GM23338 (cell line): Measurements from ENCODE around the gene PRDM2. TPM values are rescaled to one million over a fixed set of nuclear protein-coding genes. Genes with fewer than 3 reads are reported as not detected.
A peak's percentile ranks its signal among the peaks of the same experiment; 100 is the strongest.

ENCODE experiments used
- ATAC-seq: fragments of 200-7000 bp; cut with Tn5 transposase; 3 replicates; pipeline ENCODE4 v1.9.1; 2020
- DNase-seq: peaks from one replicate; pipeline ENCODE4 v3.0.0-alpha.2; 2015; ENCODE audit warnings: low spot score
- H2AFZ ChIP-seq: fragments of 200-600 bp; sonication (generic); 2 replicates; pipeline ENCODE4 v1.8.0; 2016; ENCODE audit warnings: antibody characterized with exemption, mild to moderate bottlenecking, moderate library complexity
- H3F3A ChIP-seq: fragments of 200-600 bp; sonication (generic); replicated peaks from 2 replicates; pipeline ENCODE4 v1.8.0; 2017; ENCODE audit warnings: antibody characterized with exemption, mixed run types, low read depth
- H3K27ac ChIP-seq: fragments of 200-600 bp; sonication (generic); 2 replicates; pipeline ENCODE4 v1.6.1; 2016; ENCODE audit warnings: low read depth
- H3K27me3 ChIP-seq: fragments of 200-600 bp; sonication (generic); 2 replicates; pipeline ENCODE4 v1.8.0; 2016; ENCODE audit warnings: mild to moderate bottlenecking, mixed run types, moderate library complexity; ENCODE audit not compliant: insufficient read depth
- H3K36me3 ChIP-seq: fragments of 200-600 bp; sonication (generic); 2 replicates; pipeline ENCODE4 v1.8.0; 2016; ENCODE audit warnings: mild to moderate bottlenecking; ENCODE audit not compliant: insufficient read depth
- H3K4me1 ChIP-seq: fragments of 200-600 bp; sonication (generic); 2 replicates; pipeline ENCODE4 v1.8.0; 2016; ENCODE audit warnings: mild to moderate bottlenecking, moderate library complexity; ENCODE audit not compliant: insufficient read depth
- H3K4me2 ChIP-seq: fragments of 200-600 bp; sonication (generic); 2 replicates; pipeline ENCODE4 v1.7.1; 2017; ENCODE audit warnings: mixed run types
- H3K4me3 ChIP-seq: fragments of 200-600 bp; sonication (generic); 2 replicates; pipeline ENCODE4 v1.6.1; 2016; ENCODE audit warnings: mixed run types
- H3K79me2 ChIP-seq: fragments of 200-600 bp; sonication (generic); replicated peaks from 2 replicates; pipeline ENCODE4 v1.8.0; 2017; ENCODE audit warnings: mild to moderate bottlenecking; ENCODE audit not compliant: insufficient read depth
- H3K9me2 ChIP-seq: fragments of 200-600 bp; sonication (generic); 2 replicates; pipeline ENCODE4 v1.8.0; 2017; ENCODE audit not compliant: insufficient read depth
- H4K20me1 ChIP-seq: fragments of 200-600 bp; sonication (generic); replicated peaks from 2 replicates; pipeline ENCODE4 v1.8.0; 2017; ENCODE audit warnings: mild to moderate bottlenecking; ENCODE audit not compliant: insufficient read depth
- H3K27ac Mint-ChIP-seq: 2 replicates; pipeline ENCODE4 v1.8.0; 2020; ENCODE audit warnings: inconsistent platforms, mild to moderate bottlenecking, moderate library complexity, mixed read lengths
- H3K27me3 Mint-ChIP-seq: 3 replicates; pipeline ENCODE4 v1.8.0; 2022; ENCODE audit warnings: low read depth, mild to moderate bottlenecking, moderate library complexity, mixed read lengths, inconsistent platforms; ENCODE audit not compliant: insufficient read depth, poor library complexity
- H3K36me3 Mint-ChIP-seq: 3 replicates; pipeline ENCODE4 v1.8.0; 2021; ENCODE audit warnings: low read depth, mild to moderate bottlenecking, inconsistent platforms, moderate library complexity, mixed read lengths
- H3K4me1 Mint-ChIP-seq: 3 replicates; pipeline ENCODE4 v1.8.0; 2020; ENCODE audit warnings: mild to moderate bottlenecking, inconsistent platforms, mixed read lengths
- H3K4me3 Mint-ChIP-seq: 3 replicates; pipeline ENCODE4 v1.8.0; 2021; ENCODE audit warnings: moderate library complexity, mild to moderate bottlenecking, inconsistent platforms, mixed read lengths
- H3K9me3 Mint-ChIP-seq: 3 replicates; pipeline ENCODE4 v1.8.0; 2020; ENCODE audit warnings: moderate library complexity, mild to moderate bottlenecking, inconsistent platforms, mixed read lengths
- CTCF ChIP-seq, 2 experiments: fragments of 200-600 bp in 1 of 2; sonication (generic) in 1 of 2; conservative IDR thresholded peaks; 2 replicates each; pipeline versions ENCODE4 v1.5.1 to v1.6.1; 2016 to 2017; ENCODE audit warnings: antibody characterized with exemption in 2 of 2, low read depth in 2 of 2, mild to moderate bottlenecking in 2 of 2, moderate library complexity in 1 of 2
- EZH2phosphoT487 ChIP-seq: fragments of 200-600 bp; sonication (generic); IDR thresholded peaks from one replicate; pipeline ENCODE4 v1.8.1; 2018; ENCODE audit warnings: antibody characterized with exemption; ENCODE audit not compliant: unreplicated experiment
- NANOG ChIP-seq: IDR thresholded peaks from 2 replicates; pipeline ENCODE4 v1.6.1; 2016; ENCODE audit warnings: antibody characterized with exemption, borderline replicate concordance
- REST ChIP-seq: IDR thresholded peaks from one replicate; pipeline ENCODE4 v1.6.1; 2018; ENCODE audit warnings: antibody characterized with exemption; ENCODE audit not compliant: unreplicated experiment
- STAT1 ChIP-seq: IDR thresholded peaks from one replicate; pipeline ENCODE4 v1.6.1; 2016; ENCODE audit warnings: antibody characterized with exemption; ENCODE audit not compliant: unreplicated experiment
- ZNF331 ChIP-seq: fragments of 250-450 bp; sonication (Bioruptor Pico); IDR thresholded peaks from 2 replicates; pipeline ENCODE4 v1.5.0; 2020; ENCODE audit warnings: low read depth, mild to moderate bottlenecking, moderate library complexity
- ZNF462 ChIP-seq: fragments of 250-450 bp; sonication (Bioruptor Pico); IDR thresholded peaks from 2 replicates; pipeline ENCODE4 v1.5.0; 2020; ENCODE audit warnings: mild to moderate bottlenecking, moderate library complexity
- polyA plus RNA-seq: library from polyadenylated mRNA; unstranded; fragments of >200 nt; fragmentation: Nextera tagmentation; extraction: Ambion mirVana; gene quantifications from 2 replicates; pipeline ENCODE4 v1.2.1, GENCODE V29; 2016
- total RNA-seq: library from RNA; depleted of rRNA; stranded (reverse); fragments of >200 nt; shearing (Covaris generic); gene quantifications from 2 replicates; pipeline ENCODE4 v1.2.3, GENCODE V29; 2014

Gene PRDM2
- total and polyA plus RNA-seq, 2 experiments from 2014 or later = 11.6 to 28.3 TPM

DNA sequence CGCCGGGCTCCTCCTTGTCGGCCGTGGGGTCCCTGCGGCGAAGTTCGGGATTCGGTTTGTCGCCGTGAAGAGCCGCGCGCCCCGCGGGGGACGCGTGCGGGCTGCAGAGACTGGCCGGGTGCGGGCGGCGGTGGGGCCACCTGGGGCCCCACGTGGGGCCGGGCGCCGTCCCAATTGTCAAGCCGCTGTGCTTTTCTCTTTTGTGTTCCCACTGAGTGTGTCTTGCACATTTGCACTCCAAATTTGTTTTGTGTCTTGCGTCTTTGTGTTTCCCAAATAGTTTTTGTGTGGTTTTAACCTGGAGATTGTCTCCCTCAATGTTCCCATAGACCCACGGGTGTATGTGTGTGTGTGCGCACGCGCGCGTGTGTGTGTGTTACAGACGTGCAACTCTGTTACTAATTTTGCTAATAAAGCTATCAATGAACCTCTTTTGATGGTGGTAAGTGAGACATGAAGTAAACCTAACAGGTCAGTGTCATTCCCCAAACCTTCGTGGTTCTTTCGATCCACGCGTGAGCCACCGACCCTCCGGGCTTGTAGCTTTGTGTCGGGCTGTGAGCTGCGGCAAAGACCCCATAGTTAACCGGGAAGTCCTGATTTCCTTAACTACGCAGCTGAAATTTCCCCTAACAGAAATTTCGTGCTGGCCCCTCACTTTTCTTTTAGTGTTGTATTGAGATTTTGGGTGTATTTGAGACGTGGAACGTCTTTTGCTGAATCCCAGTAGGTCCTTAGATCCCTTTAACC, 708 bp downstream of the PRDM2 start:
- H3K4me1 ChIP-seq = no peaks in the 10 kb centered on the region; the same call in 1 of the 2 replicates
- peak overlapping the region; percentile 99 for H2AFZ ChIP-seq
- no peak overlapping the region for H3K27ac ChIP-seq
- H4K20me1 ChIP-seq = peaks cover 26% of the 10 kb centered on the region; the same call in 1 of the 2 replicates
- H3K4me2 ChIP-seq = peak overlapping the region; percentile 97
- peaks cover 20% of the 10 kb centered on the region for H3K27me3 Mint-ChIP-seq
- peaks cover 15% of the 10 kb centered on the region for H3K36me3 Mint-ChIP-seq
- peaks cover 32% of the 10 kb centered on the region for H3K27me3 ChIP-seq
- no peaks in the 10 kb centered on the region for H3K9me2 ChIP-seq
- H3K27ac Mint-ChIP-seq = peak overlapping the region; percentile 81
- H3K9me3 Mint-ChIP-seq = peaks cover 24% of the 10 kb centered on the region
- H3F3A ChIP-seq = no peaks in the 10 kb centered on the region
- ATAC-seq = peak; percentile 65
- H3K4me3 ChIP-seq = peak overlapping the region; percentile 81
- H3K4me1 Mint-ChIP-seq = peaks cover 18% of the 10 kb centered on the region; the same call in 2 of the 3 replicates
- H3K36me3 ChIP-seq = no peaks in the 10 kb centered on the region
- peak overlapping the region; percentile 91 for H3K4me3 Mint-ChIP-seq
- TF ChIP-seq REST = no peak
- no peak for TF ChIP-seq ZNF331 (CRISPR knock-in tag)
- TF ChIP-seq NANOG = no peak
- peaks cover 47% of the 10 kb centered on the region for H3K79me2 ChIP-seq
- peak; percentile 52 for DNase-seq

- no peaks in the 10 kb centered on the region for H3K9me2 ChIP-seq
- peaks cover 32% of the 10 kb centered on the region for H3K27me3 ChIP-seq
- peaks cover 15% of the 10 kb centered on the region for H3K36me3 Mint-ChIP-seq
- peaks cover 24% of the 10 kb centered on the region for H3K9me3 Mint-ChIP-seq
- peaks cover 18% of the 10 kb centered on the region; the same call in 2 of the 3 replicates for H3K4me1 Mint-ChIP-seq
- H3K27me3 Mint-ChIP-seq = peaks cover 20% of the 10 kb centered on the region
- H3K79me2 ChIP-seq = peaks cover 52% of the 10 kb centered on the region
- H3K4me2 ChIP-seq = peak overlapping the region; percentile 97
- peak overlapping the region; percentile 91 for H3K4me3 Mint-ChIP-seq
- no peaks in the 10 kb centered on the region for H3F3A ChIP-seq
- peaks cover 26% of the 10 kb centered on the region; the same call in 1 of the 2 replicates for H4K20me1 ChIP-seq
- no peak overlapping the region for H3K27ac Mint-ChIP-seq
- DNase-seq (no peak), ATAC-seq (no peak)
- H3K4me3 ChIP-seq = peak overlapping the region; percentile 81
- no peak overlapping the region for H3K27ac ChIP-seq
- H3K36me3 ChIP-seq = no peaks in the 10 kb centered on the region
- no peaks in the 10 kb centered on the region; the same call in 1 of the 2 replicates for H3K4me1 ChIP-seq
- no peak overlapping the region for H2AFZ ChIP-seq
- TF ChIP-seq STAT1 (no peak), EZH2phosphoT487 (no peak), CTCF (conservative IDR thresholded peaks at IDR 0.05; ENCODE audit: low read depth in 2 of 2) (no peak), ZNF462 (CRISPR knock-in tag) (no peak)
Measured at GRCh38 chr1:13701271-13701640, 1.3 kb downstream of the PRDM2 start.
